ENCODE results near the gene SERTAD2. TPM values are rescaled to one million over a fixed set of nuclear protein-coding genes. Genes with fewer than 3 reads are reported as not detected.

Gene SERTAD2
- total and polyA plus RNA-seq, 2 donors (not counting 3 experiments of a cell fraction or from before 2014, with no cell fraction given) = 5.5 to 11.2 TPM

- Histone ChIP-seq H3K4me3 (replicated peaks in 1 of 3; ENCODE audit: insufficient read depth in 1 of 3, low read depth in 1 of 3, low read length in 3 of 3) (no peak overlapping the region), H3K36me3 (ENCODE audit: control insufficient read depth in 2 of 2, extremely low read depth in 1 of 2, insufficient read depth in 2 of 2, low read length in 2 of 2) (no peaks in the 10 kb centered on the region), H3K27me3 (ENCODE audit: control insufficient read depth in 2 of 2, insufficient read depth in 2 of 2, low read length in 2 of 2) (no peaks in the 10 kb centered on the region), H3K4me2 (ENCODE audit: insufficient read depth, low read length) (no peak overlapping the region), H3K4me1 (ENCODE audit: control insufficient read depth, extremely low read depth, insufficient read depth, low read length) (no peaks in the 10 kb centered on the region), H3K9ac (replicated peaks; ENCODE audit: extremely low read depth, insufficient read depth, low read length) (no peak overlapping the region), H4K20me1 (replicated peaks; ENCODE audit: control insufficient read depth, extremely low read depth, insufficient read depth, low read length) (no peaks in the 10 kb centered on the region), H3K9me3 (replicated peaks; ENCODE audit: control insufficient read depth, insufficient read depth, low read length) (no peaks in the 10 kb centered on the region), H3K9me1 (replicated peaks; ENCODE audit: control insufficient read depth, extremely low read depth, insufficient read depth, low read length) (no peaks in the 10 kb centered on the region), H2AFZ (ENCODE audit: low read depth, low read length) (no peak overlapping the region), H3K27ac (ENCODE audit: insufficient read depth, low read depth, low read length) (no peak overlapping the region), H3K79me2 (ENCODE audit: control insufficient read depth, insufficient read depth, low read length) (no peaks in the 10 kb centered on the region)
- ChIA-PET CTCF (interaction anchor here (1.1 kb wide), 1 partner anchor 26 kb away, joined by 3 read pairs; no protein-coding TSS in a partner anchor), POLR2A (no interaction called here)
- intact Hi-C loops (cut with micrococcal nuclease) = no loop called here
- TF ChIP-seq EZH2 (IDR thresholded peaks at IDR 0.05; ENCODE audit: borderline replicate concordance, low read depth, low read length, severe bottlenecking) (no peak), GATA2 (IDR thresholded peaks at IDR 0.05; ENCODE audit: insufficient read depth, insufficient read length, low read depth, low read length) (no peak), JUN (IDR thresholded peaks at IDR 0.05; ENCODE audit: borderline replicate concordance, insufficient read depth, insufficient read length, low read depth) (no peak), POLR2AphosphoS5 (IDR thresholded peaks at IDR 0.05; ENCODE audit: insufficient read depth, low read depth, low read length) (no peak), FOS (IDR thresholded peaks at IDR 0.05; ENCODE audit: borderline replicate concordance, insufficient read depth, low read length) (no peak), MAX (IDR thresholded peaks at IDR 0.05; ENCODE audit: insufficient read depth, insufficient read length) (no peak), POLR2A (IDR thresholded peaks at IDR 0.05; ENCODE audit: low read depth, low read length) (no peak), CTCF (IDR thresholded peaks at IDR 0.05; ENCODE audit: extremely low read depth in 1 of 2, insufficient read depth in 1 of 2, low read depth in 1 of 2, low read length in 2 of 2) (no peak), MYC (IDR thresholded peaks at IDR 0.05; ENCODE audit: low read depth, low read length) (no peak)
- BruUV-seq (replicated peaks) = no TSS peak
- FAIRE-seq = no peak
- dilution Hi-C loops (cut with MboI; ENCODE audit: extremely low pct_ligation_motif_present, low sequenced_read_pairs) = no loop called here
- DNase-seq (ENCODE audit: low read depth, low spot score) = no peak
These were observed 19.0 kb upstream of the SERTAD2 start for GRCh38 chr2:64672708-64673107.

Measured in endothelial cell of umbilical vein (primary cell).